Islet of Langerhans (tissue), 1 donor: ENCODE results near the gene PAPPA2.

Experiments
- FAIRE-seq: peaks from one replicate; lab custom pipeline; 2011; peaks lifted over from hg19 to GRCh38; lab: Jason Lieb, UNC

Gene PAPPA2

DNA sequence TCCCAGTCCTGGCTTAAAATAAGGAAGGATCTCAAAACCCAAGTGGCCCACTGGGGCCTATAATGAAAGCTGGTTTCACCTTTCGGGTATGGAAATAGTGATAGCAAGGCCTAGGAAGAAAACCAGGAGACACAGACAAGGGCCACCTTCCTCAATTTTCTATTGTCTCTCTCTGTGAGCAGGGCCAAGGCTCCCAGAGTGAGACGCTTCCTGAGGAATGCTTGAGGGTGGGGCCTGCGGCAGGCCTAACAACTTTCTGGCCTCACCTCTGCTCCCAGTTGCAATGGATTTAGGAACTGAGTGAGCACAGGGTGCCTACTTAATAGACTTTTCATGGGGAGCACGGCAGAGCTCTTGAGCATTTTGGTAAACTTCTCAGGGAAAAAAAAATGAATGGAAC is 400.6 kb downstream of the PAPPA2 start:
- no peak for FAIRE-seq

DNA sequence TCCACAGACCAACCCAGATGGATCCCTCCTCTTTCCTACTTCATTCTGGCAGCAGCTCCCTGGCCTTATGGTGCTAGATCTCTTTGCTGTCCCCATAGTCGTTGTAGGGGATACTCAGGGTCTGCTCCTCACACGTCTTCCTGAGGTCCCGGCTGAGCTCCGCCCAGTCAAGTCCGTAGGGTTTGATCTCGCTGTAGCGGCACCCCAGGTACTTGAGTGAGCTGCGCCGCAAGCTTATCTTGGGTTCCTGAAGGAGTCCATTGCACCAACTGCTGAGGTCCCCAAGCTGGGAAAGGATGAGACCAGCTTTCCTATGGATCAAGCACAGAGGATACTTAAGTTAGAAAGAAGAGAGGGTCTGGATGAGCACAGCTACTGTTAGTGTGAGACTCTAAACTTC is 401.2 kb downstream of the PAPPA2 start:
- no peak for FAIRE-seq

DNA sequence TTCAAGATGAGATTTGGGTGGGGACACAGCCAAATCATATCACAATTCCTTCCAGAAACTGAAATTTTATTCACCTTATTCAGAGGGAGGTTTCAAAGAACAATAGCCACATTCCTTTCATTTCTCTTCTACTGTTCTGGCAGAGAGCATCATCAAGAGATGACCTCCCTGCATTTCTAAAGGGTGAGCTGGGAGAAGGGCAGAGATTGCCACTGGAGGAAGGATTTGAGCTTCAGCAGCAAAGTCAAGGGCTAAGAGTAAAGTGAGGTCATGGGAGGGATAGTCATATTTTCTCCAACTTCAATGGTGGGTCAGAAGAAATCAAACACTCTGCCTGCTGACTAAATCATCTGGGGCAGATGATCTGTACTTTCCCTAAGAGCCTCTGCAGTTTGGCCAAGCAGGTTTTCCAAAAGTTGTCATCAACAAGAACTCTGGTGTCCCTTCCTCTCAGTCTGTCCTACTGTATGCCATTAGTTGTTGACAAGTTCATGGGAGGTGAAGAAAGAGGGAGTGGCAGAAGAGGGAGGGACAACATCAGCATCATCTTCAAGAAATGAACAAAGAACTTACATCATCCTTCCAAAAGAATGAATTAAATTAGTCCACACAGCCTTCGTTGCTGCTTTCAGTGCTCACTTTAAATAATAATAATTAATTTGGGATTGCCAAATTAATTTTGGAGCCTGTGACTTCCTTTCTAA is 403.2 kb downstream of the PAPPA2 start:
- no peak for FAIRE-seq

- FAIRE-seq: no peak
These were observed 406.6 kb downstream of the PAPPA2 start for GRCh38 chr1:176869577-176869976.

DNA sequence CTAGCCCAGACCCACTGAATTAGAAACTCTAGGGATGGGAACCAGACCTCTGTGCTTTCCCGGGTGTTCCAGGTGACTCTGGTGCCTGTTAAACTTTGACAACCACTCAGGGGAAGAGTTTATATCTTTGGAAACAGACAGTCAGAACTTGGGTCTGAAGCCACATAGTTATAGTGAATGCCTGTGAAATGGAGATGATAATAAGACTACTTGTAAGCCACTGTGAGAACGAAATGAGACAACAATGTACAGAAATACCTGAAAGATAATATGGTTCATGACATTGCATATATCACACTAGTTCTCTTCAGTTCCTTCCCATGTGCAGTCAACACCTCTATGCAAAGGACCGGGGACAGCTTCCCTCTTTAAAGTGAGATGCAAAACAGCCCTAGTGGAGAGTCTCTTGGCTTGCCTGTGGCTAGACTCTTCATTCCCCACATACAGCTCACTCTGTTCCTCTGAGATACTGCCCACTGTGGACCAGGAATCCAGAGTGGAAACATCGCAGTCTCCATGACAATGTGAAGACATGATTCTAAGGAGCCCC is 414.1 kb downstream of the PAPPA2 start:
- FAIRE-seq: no peak

DNA sequence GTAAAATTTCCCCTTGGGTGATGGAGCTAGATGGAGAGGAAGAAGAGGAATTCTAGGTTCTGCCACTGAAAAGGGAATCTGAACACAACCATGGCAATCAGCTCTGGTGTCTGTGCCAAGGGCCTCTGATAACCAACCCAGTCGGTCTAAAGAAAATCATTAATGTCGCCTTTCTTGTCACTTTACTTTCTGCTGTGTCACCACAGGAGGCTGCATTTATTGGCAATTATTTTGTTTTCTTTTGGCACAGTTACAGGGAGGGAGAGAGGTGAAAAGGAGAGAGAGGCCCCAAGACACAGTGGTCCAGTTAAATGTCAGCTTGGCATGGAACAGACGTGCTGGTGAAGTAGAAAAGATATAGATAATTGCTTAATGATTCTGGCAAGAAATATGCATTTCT is 414.6 kb downstream of the PAPPA2 start:
- no peak for FAIRE-seq

DNA sequence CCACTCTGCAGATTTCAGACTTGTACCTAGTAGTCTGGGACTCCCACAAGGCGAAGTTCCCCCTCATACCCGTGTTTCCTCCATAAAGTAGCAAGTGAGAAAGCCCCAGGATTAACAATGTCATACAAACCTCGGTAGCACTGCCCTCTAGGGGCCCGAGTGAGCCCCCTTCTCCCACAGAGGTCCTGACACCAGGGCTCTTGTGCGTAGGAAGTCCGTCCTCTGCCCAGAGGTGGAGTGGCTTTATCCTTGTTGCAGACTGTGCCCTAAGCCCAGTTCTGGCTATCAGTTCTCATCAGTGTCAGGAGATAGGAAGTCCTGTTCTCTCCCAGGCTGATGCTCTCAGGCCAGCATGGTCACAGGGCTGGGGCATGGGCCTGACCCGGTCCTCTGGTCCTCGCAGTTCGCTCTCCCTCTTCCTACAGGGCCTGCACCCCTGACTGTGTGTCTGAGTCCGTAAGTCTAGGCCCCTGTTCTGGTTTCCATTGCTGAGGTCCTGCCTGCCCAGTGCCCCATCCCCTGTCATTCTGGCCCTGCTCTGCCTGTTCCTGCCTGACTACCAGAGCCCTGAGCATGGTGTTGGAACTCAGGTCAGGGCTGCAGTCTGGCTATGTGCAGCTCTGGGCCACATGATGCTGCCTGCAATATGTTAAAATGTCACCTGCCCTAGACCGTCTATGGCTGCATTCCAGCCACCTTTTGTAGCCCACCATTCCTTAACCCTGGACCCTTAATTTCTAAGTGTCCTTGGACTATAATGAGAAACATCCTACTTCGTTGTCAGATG is 416.0 kb downstream of the PAPPA2 start:
- FAIRE-seq: no peak

DNA sequence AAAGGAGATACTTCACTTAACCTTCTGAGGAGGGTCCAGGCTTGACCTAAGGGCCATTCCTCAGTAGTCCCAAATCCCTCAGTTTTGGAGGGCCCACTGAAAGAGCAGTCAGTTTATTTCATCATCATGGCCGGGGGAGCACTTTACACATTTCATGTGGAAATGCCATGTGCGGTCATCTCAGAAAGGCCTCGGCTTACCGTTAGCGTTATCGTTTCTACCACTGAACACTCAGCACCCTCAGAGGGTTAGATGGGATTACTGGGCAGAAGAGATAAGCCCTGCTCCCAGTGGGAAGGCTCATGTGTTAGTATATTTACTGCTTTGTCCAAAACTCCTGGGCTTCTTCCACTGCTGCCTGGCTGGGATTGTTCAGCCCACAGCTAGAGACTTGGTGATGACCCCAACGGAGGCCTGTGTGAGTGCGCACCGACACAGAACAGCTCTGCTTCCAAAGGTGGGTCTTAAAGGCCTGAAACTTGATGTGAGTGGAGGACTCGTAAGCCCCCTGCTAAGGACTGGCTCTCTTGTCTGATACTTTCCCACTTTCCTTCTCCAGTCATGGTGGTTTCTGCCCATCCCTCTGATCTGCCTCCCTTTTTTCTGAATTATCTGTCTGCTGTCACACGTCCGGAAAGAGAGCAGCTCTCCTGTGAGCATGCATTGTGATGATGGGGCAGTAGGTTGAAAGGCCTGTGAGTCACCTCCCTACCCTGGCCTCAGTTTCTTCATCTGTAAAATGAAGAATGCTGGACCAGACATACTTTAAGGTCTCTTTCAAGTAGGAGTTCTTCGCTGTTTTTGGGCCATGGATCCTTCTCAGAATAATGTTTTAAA is 417.0 kb downstream of the PAPPA2 start:
- no peak for FAIRE-seq

DNA sequence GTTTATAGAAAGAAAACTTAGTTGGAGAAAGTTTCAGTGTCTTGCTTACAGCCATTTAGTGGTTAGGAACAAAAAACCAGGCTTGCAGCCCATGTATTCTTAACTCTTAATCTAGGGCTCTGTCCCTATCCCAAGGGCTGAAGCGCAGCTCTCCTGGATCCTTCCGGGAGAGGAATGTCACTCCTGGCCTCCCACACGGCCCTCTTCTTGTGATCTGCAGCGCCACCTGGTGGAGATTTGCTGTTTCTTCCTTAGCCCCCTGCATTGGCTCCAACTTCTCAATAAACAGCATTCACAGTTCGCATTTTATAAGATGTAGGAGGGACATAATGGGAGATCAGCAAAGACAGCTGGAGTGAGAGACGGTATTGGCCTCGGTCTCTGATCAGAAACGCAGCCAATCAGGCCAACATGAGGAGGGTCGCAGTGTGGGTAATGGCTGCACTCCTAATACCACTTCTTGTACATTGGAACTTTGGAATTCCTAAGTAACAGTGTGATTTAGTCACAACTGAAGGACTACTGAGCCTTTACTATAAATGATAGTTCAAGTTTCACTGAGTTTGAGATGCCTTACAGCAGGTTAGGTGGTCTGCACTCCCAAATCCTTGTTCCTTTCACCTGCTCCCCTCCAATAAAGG is 418.1 kb downstream of the PAPPA2 start:
- no peak for FAIRE-seq

- no peak for FAIRE-seq
These were observed 421.3 kb downstream of the PAPPA2 start for GRCh38 chr1:176884286-176884685.

DNA sequence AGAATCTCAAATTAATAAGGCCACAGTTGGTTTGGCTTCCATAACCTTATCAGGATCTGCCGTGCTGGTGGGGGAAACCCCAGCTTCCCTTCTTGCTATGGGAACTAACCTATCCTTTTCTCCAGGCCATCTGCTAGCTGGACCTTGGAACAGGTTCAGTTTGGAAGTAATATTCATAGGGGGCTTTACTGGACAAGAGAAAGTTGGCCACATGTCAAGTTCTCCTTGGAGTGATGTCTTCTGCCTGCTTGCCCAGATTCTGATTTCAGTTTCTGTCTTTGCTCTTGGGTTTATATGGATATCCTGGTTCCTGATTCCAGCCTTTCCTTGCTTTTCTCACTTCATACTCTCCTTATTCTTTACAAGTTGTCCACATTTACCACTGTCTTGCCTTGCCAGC is 421.9 kb downstream of the PAPPA2 start:
- no peak for FAIRE-seq

GRCh38 chr1:176885341-176885740 is 422.4 kb downstream of the PAPPA2 start:
- no peak for FAIRE-seq

- no peak for FAIRE-seq
These were observed 422.8 kb downstream of the PAPPA2 start for GRCh38 chr1:176885751-176886150.

GRCh38 chr1:176888471-176889032 is 425.6 kb downstream of the PAPPA2 start:
- no peak for FAIRE-seq

GRCh38 chr1:176893625-176894352 is 430.8 kb downstream of the PAPPA2 start:
- no peak for FAIRE-seq

GRCh38 chr1:176894450-176894849 is 431.5 kb downstream of the PAPPA2 start:
- no peak for FAIRE-seq
